Psoas muscle (tissue), 8 donors: ENCODE data around the gene PFKM. TPM values are rescaled to one million over a fixed set of nuclear protein-coding genes. Genes with fewer than 3 reads are reported as not detected.
A peak's percentile ranks its signal among the peaks of the same experiment; 100 is the strongest.

ENCODE experiments used
- ATAC-seq, 4 donors: fragments of 200-7000 bp; cut with Tn5 transposase; one replicate each; pipeline ENCODE4 v1.9.1; 2020; ENCODE audit warnings: moderate library complexity in 3 of 4, mild to moderate bottlenecking in 2 of 4
- DNase-seq, 2 donors: peaks; one replicate each; pipeline ENCODE4 v3.0.0-alpha.2; 2020
- H3K27ac ChIP-seq: fragments of 200-600 bp; one replicate; pipeline ENCODE4 v1.8.0; 2022
- H3K27me3 ChIP-seq, 3 donors: fragments of 200-600 bp in 1 of 3; one replicate each; pipeline versions ENCODE4 v1.6.1 to v1.8.0; 2013 to 2022; ENCODE audit warnings: low read length in 2 of 3, mild to moderate bottlenecking in 2 of 3, moderate library complexity in 1 of 3; ENCODE audit not compliant: insufficient read depth in 3 of 3
- H3K36me3 ChIP-seq, 2 donors: fragments of 200-600 bp in 1 of 2; one replicate each; pipeline versions ENCODE4 v1.6.1 to v1.8.0; 2013 to 2022; ENCODE audit warnings: low read depth in 1 of 2, mild to moderate bottlenecking in 1 of 2, moderate library complexity in 1 of 2; ENCODE audit not compliant: insufficient read depth in 1 of 2
- H3K4me1 ChIP-seq: fragments of 200-600 bp; one replicate; pipeline ENCODE4 v1.8.0; 2022
- H3K4me3 ChIP-seq: fragments of 200-600 bp; one replicate; pipeline ENCODE4 v1.8.0; 2022; ENCODE audit warnings: mild to moderate bottlenecking
- H3K9me3 ChIP-seq: fragments of 200-600 bp; one replicate; pipeline ENCODE4 v1.8.0; 2022
- CTCF ChIP-seq: fragments of 200-600 bp; IDR thresholded peaks from one replicate; pipeline ENCODE4 v1.8.0; 2022; ENCODE audit warnings: antibody characterized with exemption
- WGBS, 3 donors: extraction: QIAGEN DNeasy Blood & Tissue Kit; methylation state at CpG; one replicate each; pipeline versions ENCODE4 v1.1.6 to v1.1.7; 2013; 5-methylcytosine and 5-hydroxymethylcytosine counted together
- intact Hi-C, 2 donors: fragments of 100-400 bp; cut with DNase I; formaldehyde crosslinking; loops; one replicate each; pipeline versions ENCODE4 v1.11.0 to v1.14.2; 2022
- polyA plus RNA-seq, 3 donors: library from polyadenylated mRNA; stranded (reverse); fragments of 200-250 nt; gene quantifications; one replicate each; pipeline ENCODE4 v1.2.3, GENCODE V29; 2013
- total RNA-seq, 4 donors: library from RNA; stranded (reverse); fragmentation: NEBNext Ultra II Directional in 2 of 4; extraction: Animal tissue kit (Norgen Biotek cat#: 25700) in 2 of 4; gene quantifications; one replicate each; pipeline versions ENCODE4 v1.2.1 to v1.2.4, GENCODE V29; 2021 to 2023
- donor health status: healthy with polysubstance abuse.
- donor health status: DM: no; HTN: no; CAD: no; lungs with moderate emphysema.
- donor health status: Bipolar disorder and iron deficiency.
- donor health status: healthy.
- donor health status: DM: yes; HTN: yes; CAD: no.
- donor health status: DM: no; HTN: no; CAD: no.
- donor health status: DM: no; HTN: no; CAD: no.
- donor health status: DM: yes; HTN: yes; CAD: no.

PFKM gene
- total and polyA plus RNA-seq, 7 donors = 65.1 to 1,283 (median 618) TPM

DNA sequence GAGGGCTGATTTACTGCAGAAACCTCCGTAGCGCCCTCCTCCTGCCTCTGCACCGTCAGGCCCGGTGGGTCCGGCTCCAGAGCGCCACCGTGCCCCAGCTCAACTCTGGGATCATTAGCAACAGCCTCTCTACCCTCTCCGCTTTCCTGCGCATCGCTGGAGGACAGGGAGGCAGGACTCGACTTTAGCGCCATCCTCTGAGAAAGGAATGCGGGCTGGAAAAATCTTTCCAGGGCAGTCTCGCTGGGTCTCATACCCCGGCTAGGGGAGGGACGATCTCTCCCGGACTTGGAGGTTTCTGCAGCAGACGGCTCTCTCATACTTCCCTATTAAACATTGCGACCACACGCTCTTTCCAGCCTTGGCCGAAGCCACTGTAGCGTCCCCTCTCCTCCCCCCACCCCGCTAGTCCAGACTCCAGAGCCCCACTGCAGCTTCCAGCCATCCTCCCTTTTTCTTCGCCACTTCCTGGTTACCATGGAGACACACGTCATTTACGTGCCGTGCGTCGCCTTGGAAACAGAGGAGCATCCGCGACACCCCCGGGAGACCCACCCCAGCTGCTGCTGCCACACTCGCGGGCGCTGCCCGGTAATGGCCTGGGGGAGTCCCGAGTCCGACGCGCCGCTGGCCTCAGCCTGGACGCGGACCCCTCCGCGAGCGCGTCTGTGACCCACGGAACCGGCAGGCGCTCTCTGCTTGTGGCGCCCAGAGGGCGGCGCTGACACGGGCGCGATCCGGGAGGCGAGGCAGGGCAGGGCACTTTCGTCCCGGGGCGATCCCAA lies 64.1 kb downstream of the PFKM start, which contains the start of gene CCDC184:
CCDC184 (plus strand) TSS at position 554 of the 785 bp plus-strand sequence. CDS start 479 bp downstream, outside the sequence.
- no peaks in the 10 kb centered on the region for H3K36me3 ChIP-seq
- H3K27ac ChIP-seq = no peak within 1 kb of the TSS
- DNase-seq = peak; percentile 48 to 74
- intact Hi-C loops = loop anchor here (10.0 kb wide), 1 partner anchor 442 kb away; no protein-coding TSS in a partner anchor
- H3K27me3 ChIP-seq = peaks cover 0 to 57% (median 13%) of the 10 kb centered on the region in 3 donors
- no peaks in the 10 kb centered on the region for H3K9me3 ChIP-seq
- H3K4me3 ChIP-seq = peak within 1 kb of the TSS; percentile 74
- H3K4me1 ChIP-seq = peaks cover 21% of the 10 kb centered on the region
- peak; percentile 17 for TF ChIP-seq CTCF
- peak; percentile 58 to 78 (median 66) for ATAC-seq
- WGBS, 3 donors = 0 to 1% (median 1%) methylated on average over 59 to 61 of the region's 61 CpGs

DNA sequence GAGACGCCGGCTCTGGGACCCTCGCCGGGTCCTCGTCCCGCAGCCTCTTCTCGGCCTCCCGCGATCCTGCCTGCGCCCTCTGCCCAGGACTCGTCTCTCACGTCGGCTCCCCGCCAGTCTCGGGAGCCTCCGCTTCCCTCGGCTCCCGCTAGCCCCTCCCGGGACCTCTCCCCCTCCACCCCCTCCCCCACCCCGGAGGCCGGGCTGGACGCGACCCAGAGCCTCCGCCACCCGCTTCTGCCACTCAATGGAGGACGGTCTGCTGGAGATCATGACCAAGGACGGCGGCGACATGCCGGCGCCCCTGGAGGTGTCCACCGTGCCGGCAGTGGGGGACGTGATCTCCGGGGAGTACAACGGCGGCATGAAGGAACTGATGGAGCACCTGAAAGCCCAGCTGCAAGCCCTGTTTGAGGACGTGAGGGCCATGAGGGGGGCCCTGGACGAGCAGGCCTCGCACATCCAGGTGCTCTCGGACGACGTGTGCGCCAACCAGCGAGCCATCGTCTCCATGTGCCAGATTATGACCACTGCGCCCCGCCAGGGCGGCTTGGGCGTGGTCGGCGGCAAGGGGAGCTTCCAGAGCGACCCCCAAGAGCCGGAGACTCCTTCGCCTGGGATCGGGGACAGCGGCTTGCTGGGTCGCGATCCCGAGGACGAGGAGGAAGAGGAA lies 64.8 kb downstream of the PFKM start:
- peak in 1 of 2 donors; percentile 26 for DNase-seq
- intact Hi-C loops = loop anchor here (10.0 kb wide), 1 partner anchor 441 kb away; no protein-coding TSS in a partner anchor
- TF ChIP-seq CTCF = no peak
- peak overlapping the region; percentile 74 for H3K4me3 ChIP-seq
- 1% methylated on average over 38 to 61 of the region's 61 CpGs for WGBS, 3 donors
- no peaks in the 10 kb centered on the region for H3K36me3 ChIP-seq
- H3K9me3 ChIP-seq = no peaks in the 10 kb centered on the region
- H3K27ac ChIP-seq = no peak overlapping the region
- peak; percentile 14 to 33 (median 22) for ATAC-seq
- peaks cover 0 to 57% (median 13%) of the 10 kb centered on the region in 3 donors for H3K27me3 ChIP-seq
- H3K4me1 ChIP-seq = peaks cover 21% of the 10 kb centered on the region

- no peak for ATAC-seq
- peaks cover 21% of the 10 kb centered on the region for H3K4me1 ChIP-seq
- H3K27ac ChIP-seq = no peak overlapping the region
- no peaks in the 10 kb centered on the region for H3K36me3 ChIP-seq
- intact Hi-C loops = loop anchor here (10.0 kb wide), 1 partner anchor 440 kb away; no protein-coding TSS in a partner anchor
- no peaks in the 10 kb centered on the region for H3K9me3 ChIP-seq
- H3K4me3 ChIP-seq = peak overlapping the region; percentile 74
- no peak for DNase-seq
- TF ChIP-seq CTCF = no peak
- peaks cover 0 to 57% (median 13%) of the 10 kb centered on the region in 3 donors for H3K27me3 ChIP-seq
- WGBS, 3 donors = 5 to 11% (median 7%) methylated on average over 20 of the region's 20 CpGs
These were observed 65.4 kb downstream of the PFKM start for GRCh38 chr12:48184549-48184922.

GRCh38 chr12:48185181-48185919 lies 66.2 kb downstream of the PFKM start:
- intact Hi-C loops = loop anchor here (10.0 kb wide), 1 partner anchor 439 kb away; no protein-coding TSS in a partner anchor
- no peak for TF ChIP-seq CTCF
- H3K4me1 ChIP-seq = peaks cover 21% of the 10 kb centered on the region
- no peaks in the 10 kb centered on the region for H3K36me3 ChIP-seq
- no peak overlapping the region for H3K27ac ChIP-seq
- no peaks in the 10 kb centered on the region for H3K9me3 ChIP-seq
- DNase-seq (no peak), ATAC-seq (no peak)
- 69 to 79% (median 78%) methylated on average over 10 of the region's 10 CpGs for WGBS, 3 donors
- H3K4me3 ChIP-seq = peak overlapping the region; percentile 74
- H3K27me3 ChIP-seq = peaks cover 0 to 49% (median 13%) of the 10 kb centered on the region in 3 donors
